ENCODE results near the gene TPRG1L.

TPRG1L gene

GRCh38 chr1:3594706-3595377, 30.0 kb upstream of the TPRG1L start:
- DNase-seq, result no peak

GRCh38 chr1:3595949-3596348, 28.9 kb upstream of the TPRG1L start:
- DNase-seq, result no peak

DNA sequence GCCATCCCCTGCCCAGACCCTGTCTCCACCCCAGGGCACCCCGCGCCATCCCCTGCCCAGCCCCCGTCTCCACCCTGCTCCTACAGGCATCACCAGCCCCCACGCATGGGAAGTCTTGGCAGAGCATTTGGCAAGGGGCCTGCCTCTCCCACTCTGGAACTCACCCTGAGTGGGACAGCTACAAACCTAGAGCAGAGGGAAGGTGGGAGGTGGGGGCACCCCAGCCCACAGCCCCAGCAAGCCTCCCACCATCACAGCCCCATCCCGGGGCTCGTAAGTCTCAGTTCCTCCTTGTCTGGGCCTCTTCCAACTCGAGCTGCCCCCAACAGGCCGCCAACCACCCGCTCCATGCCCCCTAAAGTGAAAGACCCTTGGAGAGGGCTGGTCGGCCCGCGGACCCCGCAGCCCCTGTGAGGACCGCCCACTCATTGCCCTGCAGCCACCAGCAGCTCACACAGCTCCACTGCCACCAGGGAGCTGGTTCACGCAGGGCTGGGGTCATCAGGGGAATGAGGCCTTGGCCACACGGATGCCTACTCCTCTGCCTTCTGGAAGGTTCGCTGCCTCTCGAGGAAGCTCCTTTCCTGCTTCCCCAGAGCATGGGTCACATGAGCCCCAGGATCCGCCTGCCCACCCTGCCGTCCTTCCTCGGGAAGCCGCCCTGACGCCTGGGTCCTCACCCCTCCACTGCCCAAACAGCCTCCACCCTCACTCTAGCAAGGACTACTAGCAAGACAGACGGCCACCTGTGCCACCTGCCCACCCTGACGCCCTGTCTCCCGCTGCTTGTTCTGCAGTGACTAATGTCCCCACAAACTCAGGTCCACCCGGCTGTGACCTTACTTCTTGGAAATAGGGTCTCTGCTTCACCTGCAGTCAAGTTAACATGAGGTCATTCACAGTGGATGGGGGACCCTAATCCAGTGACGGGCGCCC, 27.9 kb upstream of the TPRG1L start:
- DNase-seq, result no peak

DNA sequence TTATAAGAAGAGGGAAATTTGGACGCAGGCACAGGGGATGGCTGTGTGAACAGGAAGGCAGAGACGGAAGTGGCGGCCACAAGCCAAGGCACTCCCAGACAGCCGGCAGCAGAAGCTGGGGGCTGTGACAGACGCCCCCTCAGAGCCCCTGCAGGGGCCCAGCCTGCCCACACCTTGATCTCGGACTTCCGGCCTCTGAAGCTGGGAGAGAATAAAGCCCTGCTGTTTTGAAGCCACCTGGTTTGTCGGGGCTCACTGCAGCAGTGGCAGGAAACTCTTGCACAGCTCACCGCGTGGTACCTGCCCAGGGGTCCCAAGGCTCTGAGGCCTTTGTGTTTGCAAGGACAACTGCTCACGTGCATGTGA, 27.2 kb upstream of the TPRG1L start:
- DNase-seq, result no peak

GRCh38 chr1:3598051-3598491, 26.7 kb upstream of the TPRG1L start:
- no peak for DNase-seq

- DNase-seq, result no peak
These were observed 26.1 kb upstream of the TPRG1L start for GRCh38 chr1:3598522-3599285.

DNA sequence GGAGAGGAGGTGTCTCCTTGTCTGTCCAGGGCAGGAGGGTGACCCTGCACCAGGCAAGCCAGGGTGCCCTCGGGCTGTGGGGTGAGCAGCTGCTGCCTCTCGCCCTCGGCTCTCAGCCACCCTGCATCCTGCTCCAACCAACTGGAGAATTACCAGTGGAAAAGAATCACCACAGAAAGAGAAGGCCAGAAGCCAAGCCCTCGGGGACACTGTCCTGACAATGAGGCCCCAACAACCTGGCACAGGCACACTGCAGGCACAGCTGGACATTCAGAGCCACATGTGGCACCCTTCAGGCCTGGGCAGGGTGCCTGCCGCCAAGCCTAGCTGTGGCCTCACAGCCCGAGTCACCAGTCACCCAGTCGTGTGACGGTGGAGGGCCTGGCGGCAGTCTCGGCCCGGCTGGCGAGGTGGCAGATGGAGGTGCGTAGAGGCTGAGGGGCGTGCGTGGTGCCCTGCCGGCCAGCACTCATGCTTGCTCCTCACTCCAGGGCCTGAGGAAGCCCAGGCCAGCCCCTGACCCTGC, 25.5 kb upstream of the TPRG1L start:
- DNase-seq, result no peak

- DNase-seq, result no peak
These were observed 25.0 kb upstream of the TPRG1L start for GRCh38 chr1:3599816-3600215.

DNA sequence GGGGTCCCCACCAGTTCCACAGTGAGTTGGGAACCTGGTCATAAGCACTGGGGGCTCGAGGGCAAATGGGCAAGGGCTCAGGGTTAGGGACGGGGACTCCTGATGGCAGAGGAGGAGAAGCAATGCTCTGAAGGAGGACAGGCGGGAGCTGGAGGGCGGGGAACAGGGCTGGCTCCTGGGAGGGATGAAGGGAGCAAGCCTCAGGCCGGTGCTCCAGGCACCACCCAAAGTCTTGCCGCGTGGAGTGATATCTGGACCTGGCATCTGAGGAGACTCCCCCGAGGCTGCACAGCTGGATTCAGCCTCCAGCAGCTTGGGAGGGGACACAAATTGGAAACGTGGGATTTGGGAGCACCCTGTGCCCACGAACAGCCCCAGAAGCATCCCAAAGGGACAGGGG, 24.5 kb upstream of the TPRG1L start:
- DNase-seq, result no peak

GRCh38 chr1:3601743-3602142, 23.1 kb upstream of the TPRG1L start:
- DNase-seq, result no peak

DNA sequence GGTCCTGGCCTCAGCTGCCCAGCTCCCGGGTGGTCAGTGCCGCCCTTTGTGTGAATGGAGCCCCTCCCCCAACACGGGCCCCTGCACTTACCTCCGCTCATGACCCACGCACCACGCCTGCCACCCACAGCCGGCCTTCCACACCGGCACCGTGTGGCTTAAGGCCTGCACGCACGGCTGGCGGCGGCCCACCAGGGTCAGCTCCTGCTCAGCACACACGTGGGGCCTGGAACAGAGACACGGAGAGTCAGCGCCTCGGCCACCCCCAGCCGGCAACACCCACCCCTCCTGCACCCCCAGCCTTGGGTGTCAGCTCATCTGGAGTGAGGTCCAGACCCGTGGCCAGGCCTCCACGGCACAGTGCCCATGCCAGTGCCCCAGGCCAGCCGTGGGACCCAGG, 22.4 kb upstream of the TPRG1L start:
- DNase-seq, result no peak

DNA sequence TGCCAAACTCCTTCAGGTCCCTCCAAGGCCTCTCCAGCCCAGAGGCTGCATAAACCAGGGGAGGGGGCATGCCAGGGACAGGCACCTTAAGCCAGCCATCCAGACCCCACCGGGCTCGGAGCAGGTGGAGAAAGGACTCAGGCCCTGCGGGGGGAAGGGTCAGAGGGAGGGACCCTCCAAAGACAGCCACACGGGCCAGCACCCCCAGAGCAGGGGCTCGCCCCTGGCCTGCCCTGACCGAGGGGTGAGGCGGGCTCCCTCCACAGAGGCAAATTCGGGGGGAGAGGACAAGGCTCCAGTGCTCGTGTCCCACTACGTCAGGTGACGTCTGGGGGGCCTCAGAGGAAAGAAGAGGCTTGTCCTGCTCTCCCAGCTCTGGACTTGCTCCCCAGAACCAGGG, 21.7 kb upstream of the TPRG1L start:
- no peak for DNase-seq

DNA sequence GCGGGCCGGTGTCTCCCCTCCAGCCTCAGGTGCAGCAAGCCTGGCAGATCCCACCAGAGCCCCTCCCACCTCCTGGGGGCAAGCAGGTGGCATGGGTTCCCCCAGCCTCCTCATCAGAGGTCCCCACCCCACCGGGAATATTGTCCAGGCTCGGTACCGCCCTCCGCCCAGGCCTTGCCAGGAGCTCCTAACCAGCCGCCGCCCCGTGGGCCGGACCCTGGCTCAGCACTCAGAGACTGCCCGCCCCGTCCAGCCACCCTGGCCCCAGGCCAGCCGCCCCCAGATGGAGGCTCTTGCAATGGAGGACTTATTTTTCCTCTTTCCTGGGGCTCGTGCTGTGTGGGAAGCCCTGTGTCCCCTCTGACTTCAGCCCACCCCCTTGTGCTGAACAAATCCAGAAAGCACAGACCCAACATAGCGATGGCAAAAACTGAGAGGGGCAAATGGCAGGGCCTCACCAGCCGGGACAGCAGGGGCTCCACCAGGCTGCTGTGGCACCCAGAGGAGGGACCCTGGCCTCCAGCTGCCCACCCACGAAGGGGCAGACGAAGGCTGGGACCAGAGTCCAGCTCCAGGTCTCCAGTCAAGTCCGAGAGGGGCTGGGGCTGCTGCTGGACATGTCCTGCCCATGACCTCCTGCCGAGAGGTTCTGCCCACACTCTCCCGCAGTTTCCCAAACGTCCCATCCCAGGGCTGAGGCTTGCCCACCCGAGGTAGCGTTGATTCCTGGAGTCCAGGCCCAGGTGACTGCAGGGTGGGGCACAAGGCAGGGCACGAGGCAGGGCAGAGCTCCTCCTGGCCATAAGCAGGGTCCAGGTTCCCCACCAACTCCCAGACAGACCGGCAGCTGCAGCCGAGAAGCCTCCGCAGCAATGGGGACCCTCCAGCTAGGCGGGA, 21.0 kb upstream of the TPRG1L start:
- DNase-seq, result no peak

DNA sequence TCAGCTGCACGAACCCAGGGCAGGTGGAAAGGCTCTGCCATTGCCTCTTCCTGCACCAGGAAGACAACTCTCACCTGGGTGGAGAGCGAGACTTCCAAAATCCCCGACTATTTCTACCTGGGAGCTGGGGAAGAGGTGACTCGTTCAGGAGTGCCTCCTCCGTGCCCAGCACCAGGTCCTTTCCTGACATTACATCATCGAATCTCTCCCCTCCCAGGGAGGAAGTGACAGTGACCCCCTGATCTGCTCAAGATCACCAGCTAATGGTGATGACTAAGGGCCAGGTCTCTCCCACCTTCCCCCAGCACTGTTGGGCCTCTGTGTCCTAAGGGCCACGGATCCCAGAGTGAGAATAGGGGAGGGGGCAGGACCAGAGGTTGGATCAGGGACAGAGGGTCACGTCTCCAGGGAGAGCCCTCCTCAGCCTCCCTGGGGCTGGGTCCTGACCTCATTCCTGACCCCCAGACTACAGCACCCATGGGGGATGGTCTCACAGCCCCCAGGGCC, 20.3 kb upstream of the TPRG1L start:
- DNase-seq, result no peak

DNA sequence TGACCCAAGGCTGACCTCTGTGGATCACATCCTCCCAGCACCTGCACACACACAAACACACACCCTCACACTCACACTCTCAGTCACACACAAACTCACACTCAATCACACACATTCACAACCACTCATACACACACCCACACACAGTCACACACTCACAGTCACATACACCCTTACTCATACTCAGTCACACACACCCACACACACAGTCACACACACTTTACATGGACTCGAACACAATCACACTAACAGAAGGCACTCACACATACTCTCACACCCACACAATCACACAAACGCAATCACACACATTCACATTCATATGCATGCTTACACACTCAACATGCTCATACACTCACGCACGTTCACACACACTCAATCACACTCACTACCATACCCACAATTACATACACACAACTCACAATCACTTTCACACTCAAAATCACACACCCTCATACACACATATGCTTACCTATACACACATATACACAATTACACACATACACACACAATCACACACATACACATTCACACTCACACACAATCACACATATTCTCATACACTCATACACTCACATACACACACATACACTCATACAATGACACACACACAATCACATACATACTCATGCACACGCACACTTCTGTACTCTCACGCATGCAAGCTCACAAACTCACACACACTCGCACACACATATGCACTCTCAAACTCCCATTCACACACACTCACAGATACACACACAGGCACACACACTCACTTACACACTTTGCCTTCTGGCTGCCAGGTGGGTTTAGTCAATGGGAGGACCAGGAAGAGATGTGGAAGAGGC, 19.6 kb upstream of the TPRG1L start:
- DNase-seq, result no peak

- DNase-seq, result no peak
These were observed 17.8 kb upstream of the TPRG1L start for GRCh38 chr1:3606779-3607702.

DNA sequence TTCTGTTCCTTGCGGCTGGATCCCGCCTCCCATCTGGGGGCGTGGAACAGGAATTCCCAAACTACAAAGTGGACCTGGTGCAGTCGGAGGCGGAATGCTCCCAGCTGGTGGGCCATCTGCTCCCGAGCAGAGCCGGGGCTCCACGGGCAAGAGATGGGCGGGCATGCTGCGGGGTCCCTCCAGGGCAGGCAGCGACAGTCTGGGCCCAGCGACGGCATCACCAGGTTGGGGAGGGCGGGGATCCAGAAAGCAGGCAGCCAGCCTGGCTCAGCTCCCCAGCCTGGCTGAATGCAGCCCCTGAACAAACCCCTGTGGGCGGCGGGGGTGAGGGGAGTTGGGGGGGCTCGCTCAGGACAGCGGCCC, 17.1 kb upstream of the TPRG1L start:
- DNase-seq, result no peak

DNA sequence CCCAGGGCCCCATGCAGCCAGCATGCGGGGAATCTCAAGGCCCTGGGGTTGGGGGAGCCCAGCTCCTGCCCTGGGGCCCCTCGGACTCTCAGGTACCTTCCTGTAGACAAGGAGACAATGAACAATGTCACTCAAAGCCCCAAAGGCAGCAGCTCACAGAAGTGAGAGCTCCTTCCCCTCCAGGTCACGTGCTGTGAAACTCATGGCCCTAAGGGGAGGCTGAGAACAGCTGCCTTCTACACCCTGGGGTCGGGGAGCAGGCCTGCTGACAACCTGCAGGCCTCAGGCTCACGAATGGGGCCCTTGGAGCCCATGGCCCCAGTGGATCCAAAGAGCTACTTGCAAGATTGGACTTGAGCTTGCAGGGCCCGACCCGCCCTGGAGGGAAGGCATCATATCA, 16.7 kb upstream of the TPRG1L start:
- no peak for DNase-seq

- no peak for DNase-seq
These were observed 15.6 kb upstream of the TPRG1L start for GRCh38 chr1:3609016-3609768.
